HepG2 (cell line): ENCODE results near the gene RASGRP2. TPM values are rescaled to one million over a fixed set of nuclear protein-coding genes. Genes with fewer than 3 reads are reported as not detected.

ENCODE experiments used
- BORCS8-MEF2B ChIP-seq: sonication (generic); formaldehyde crosslinking; IDR thresholded peaks from 2 replicates; pipeline ENCODE4 v1.8.0; 2022; ENCODE audit warnings: mild to moderate bottlenecking, missing genetic modification reagents
- CCDC6 ChIP-seq: sonication (generic); formaldehyde crosslinking; IDR thresholded peaks from 2 replicates; pipeline ENCODE4 v1.8.1; 2022; ENCODE audit warnings: mild to moderate bottlenecking, missing genetic modification reagents, moderate library complexity
- FOXK2 ChIP-seq: fragments of 450-650 bp; IDR thresholded peaks from 2 replicates; pipeline ENCODE4 v1.6.1; 2016
- GABPB1 ChIP-seq: IDR thresholded peaks from 2 replicates; pipeline ENCODE4 v1.6.1; 2016; ENCODE audit warnings: mild to moderate bottlenecking, missing genetic modification reagents, moderate library complexity, missing compliant biosample characterization
- HDAC1 ChIP-seq: sonication (generic); formaldehyde crosslinking; IDR thresholded peaks from 2 replicates; pipeline ENCODE4 v1.5.1; 2020; ENCODE audit warnings: mild to moderate bottlenecking, missing genetic modification reagents
- MED1 ChIP-seq: sonication (generic); formaldehyde crosslinking; IDR thresholded peaks from 2 replicates; pipeline ENCODE4 v1.4.0; 2020; ENCODE audit warnings: missing genetic modification reagents
- POLR2A ChIP-seq, 2 experiments: IDR thresholded peaks; 2 replicates each; pipeline ENCODE4 v1.6.1; 2011; ENCODE audit warnings: low read depth in 2 of 2, low read length in 2 of 2, mild to moderate bottlenecking in 1 of 2, moderate library complexity in 1 of 2; ENCODE audit not compliant: insufficient read depth in 1 of 2
- TEAD2 ChIP-seq: sonication (generic); formaldehyde crosslinking; IDR thresholded peaks from 2 replicates; pipeline ENCODE4 v1.9.0; 2021; ENCODE audit warnings: missing genetic modification reagents
- TGIF2 ChIP-seq: IDR thresholded peaks from 2 replicates; pipeline ENCODE4 v1.6.1; 2016; ENCODE audit warnings: control low read depth, missing compliant biosample characterization
- XBP1 ChIP-seq: sonication (generic); formaldehyde crosslinking; IDR thresholded peaks from 2 replicates; pipeline ENCODE4 v1.5.0; 2020; ENCODE audit warnings: missing genetic modification reagents
- ZNF33B ChIP-seq: sonication (generic); formaldehyde crosslinking; IDR thresholded peaks from 2 replicates; pipeline ENCODE4 v1.5.1; 2020; ENCODE audit warnings: mild to moderate bottlenecking, missing genetic modification reagents
- ZNF619 ChIP-seq: sonication (generic); formaldehyde crosslinking; IDR thresholded peaks from 2 replicates; pipeline ENCODE4 v1.4.0; 2020; ENCODE audit warnings: mild to moderate bottlenecking, missing genetic modification reagents
- ZNF670 ChIP-seq: sonication (generic); formaldehyde crosslinking; IDR thresholded peaks from 2 replicates; pipeline ENCODE4 v1.8.0; 2022; ENCODE audit warnings: mild to moderate bottlenecking, missing genetic modification reagents, borderline replicate concordance
- polyA plus RNA-seq, 8 experiments: library from polyadenylated mRNA; depleted of rRNA in 3 of 8; stranded (reverse) in 7 of 8; unstranded in 1 of 8; fragments of >200 nt; fragmentation: Illumina TruSeq in 4 of 8; extraction: Trizol in 4 of 8; gene quantifications; 2 replicates each; pipeline versions ENCODE4 v1.2.1 to v1.2.3, GENCODE V29; 2011 to 2016; ENCODE audit warnings: low read depth in 4 of 8, missing spikeins in 1 of 8, mixed read lengths in 1 of 8; ENCODE audit not compliant: insufficient read depth in 1 of 8
- total RNA-seq, 5 experiments: library from RNA; depleted of rRNA; stranded (reverse); fragments of >200 nt; fragmentation: Illumina TruSeq; extraction: Trizol; gene quantifications; 2 replicates each; pipeline ENCODE4 v1.2.3, GENCODE V29; 2016; ENCODE audit warnings: low read depth in 1 of 5
- TF ChIP-seq, protein P1 (sequence below): sonication (generic); formaldehyde crosslinking; IDR thresholded peaks from 2 replicates; pipeline ENCODE4 v1.5.0; 2020; ENCODE audit warnings: missing genetic modification reagents
- TF ChIP-seq, protein P2 (sequence below): sonication (generic); formaldehyde crosslinking; IDR thresholded peaks from 2 replicates; pipeline ENCODE4 v1.4.0; 2020; ENCODE audit warnings: missing genetic modification reagents
- TF ChIP-seq, protein P3 (sequence below): IDR thresholded peaks from 2 replicates; pipeline ENCODE4 v1.6.1; 2016; ENCODE audit warnings: missing genetic modification reagents, missing compliant biosample characterization
- TF ChIP-seq, protein P4 (sequence below): sonication (generic); formaldehyde crosslinking; IDR thresholded peaks from 2 replicates; pipeline ENCODE4 v1.9.0; 2021; ENCODE audit warnings: missing genetic modification reagents, borderline replicate concordance
- TF ChIP-seq, protein P5 (sequence below): sonication (generic); formaldehyde crosslinking; IDR thresholded peaks from 2 replicates; pipeline ENCODE4 v1.9.0; 2021; ENCODE audit warnings: missing genetic modification reagents, mild to moderate bottlenecking, borderline replicate concordance
- TF ChIP-seq, protein P6 (sequence below): sonication (generic); formaldehyde crosslinking; IDR thresholded peaks from 2 replicates; pipeline ENCODE4 v1.9.0; 2021; ENCODE audit warnings: missing genetic modification reagents, borderline replicate concordance

Gene RASGRP2
- total and polyA plus RNA-seq, 2 of the 13 experiments (the other 11 are each of a cell fraction or from before 2014, with no cell fraction given) = 0.61 TPM; not detected in 1

DNA sequence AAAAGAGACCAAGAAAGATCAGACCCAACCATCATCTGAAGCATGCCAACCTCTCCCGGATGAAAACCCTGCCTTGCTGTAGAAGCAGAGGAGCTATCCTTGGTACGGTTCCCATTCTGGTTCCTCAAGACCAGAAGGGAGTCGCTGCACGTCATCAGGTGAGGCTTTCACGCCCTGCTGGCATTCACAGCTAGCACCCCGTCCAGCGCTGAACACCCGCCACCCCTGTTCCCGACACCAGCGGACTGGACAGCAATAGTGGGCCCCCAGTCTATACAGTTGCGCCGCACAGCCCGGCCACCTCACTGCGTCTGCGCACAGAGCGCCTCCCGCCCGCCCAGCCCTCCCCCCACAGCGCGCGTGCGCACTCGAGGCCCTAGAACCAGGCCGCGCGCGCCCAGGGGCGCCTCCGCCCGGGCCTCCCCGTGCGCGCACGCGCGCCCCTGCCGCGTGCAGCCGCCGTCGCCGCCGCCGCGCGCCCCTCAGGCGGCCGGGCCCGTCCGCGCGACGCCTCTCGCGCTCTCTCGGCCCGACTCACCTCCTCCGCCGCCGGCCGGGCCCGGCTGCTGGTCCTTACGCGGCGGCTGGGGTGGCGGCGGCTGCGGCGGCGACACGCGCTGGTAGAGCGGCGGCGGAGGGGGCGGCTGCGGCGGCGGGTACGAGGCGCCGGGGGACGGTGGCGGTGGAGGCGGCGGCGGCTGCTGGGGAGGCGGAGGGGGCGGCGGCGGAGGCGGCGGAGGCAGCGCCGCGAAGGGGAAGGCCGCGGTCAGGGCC is 33.7 kb upstream of the RASGRP2 start (continued):
- TF ChIP-seq, protein P1, sequence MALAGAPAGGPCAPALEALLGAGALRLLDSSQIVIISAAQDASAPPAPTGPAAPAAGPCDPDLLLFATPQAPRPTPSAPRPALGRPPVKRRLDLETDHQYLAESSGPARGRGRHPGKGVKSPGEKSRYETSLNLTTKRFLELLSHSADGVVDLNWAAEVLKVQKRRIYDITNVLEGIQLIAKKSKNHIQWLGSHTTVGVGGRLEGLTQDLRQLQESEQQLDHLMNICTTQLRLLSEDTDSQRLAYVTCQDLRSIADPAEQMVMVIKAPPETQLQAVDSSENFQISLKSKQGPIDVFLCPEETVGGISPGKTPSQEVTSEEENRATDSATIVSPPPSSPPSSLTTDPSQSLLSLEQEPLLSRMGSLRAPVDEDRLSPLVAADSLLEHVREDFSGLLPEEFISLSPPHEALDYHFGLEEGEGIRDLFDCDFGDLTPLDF (CRISPR knock-in tag) = no peak
- TF ChIP-seq, protein P2, sequence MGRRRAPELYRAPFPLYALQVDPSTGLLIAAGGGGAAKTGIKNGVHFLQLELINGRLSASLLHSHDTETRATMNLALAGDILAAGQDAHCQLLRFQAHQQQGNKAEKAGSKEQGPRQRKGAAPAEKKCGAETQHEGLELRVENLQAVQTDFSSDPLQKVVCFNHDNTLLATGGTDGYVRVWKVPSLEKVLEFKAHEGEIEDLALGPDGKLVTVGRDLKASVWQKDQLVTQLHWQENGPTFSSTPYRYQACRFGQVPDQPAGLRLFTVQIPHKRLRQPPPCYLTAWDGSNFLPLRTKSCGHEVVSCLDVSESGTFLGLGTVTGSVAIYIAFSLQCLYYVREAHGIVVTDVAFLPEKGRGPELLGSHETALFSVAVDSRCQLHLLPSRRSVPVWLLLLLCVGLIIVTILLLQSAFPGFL = no peak
- TF ChIP-seq, protein P3, sequence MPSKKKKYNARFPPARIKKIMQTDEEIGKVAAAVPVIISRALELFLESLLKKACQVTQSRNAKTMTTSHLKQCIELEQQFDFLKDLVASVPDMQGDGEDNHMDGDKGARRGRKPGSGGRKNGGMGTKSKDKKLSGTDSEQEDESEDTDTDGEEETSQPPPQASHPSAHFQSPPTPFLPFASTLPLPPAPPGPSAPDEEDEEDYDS (CRISPR knock-in tag) = no peak
- TF ChIP-seq FOXK2 (no peak), ZNF619 (CRISPR knock-in tag) (no peak), BORCS8-MEF2B (CRISPR knock-in tag) (no peak), GABPB1 (CRISPR knock-in tag) (0 out of 2 replicates have a peak, but pooled peaks have one; percentile 20), TGIF2 (0 out of 2 replicates have a peak, but pooled peaks have one; percentile 44), POLR2A (IDR thresholded peaks at IDR 0.05; ENCODE audit: insufficient read depth in 1 of 2, low read depth in 2 of 2, low read length in 2 of 2) (peak; percentile 30 to 41), TEAD2 (no peak), XBP1 (no peak), ZNF670 (CRISPR knock-in tag) (no peak), CCDC6 (no peak), HDAC1 (CRISPR knock-in tag) (peak; percentile 32; the same call in 1 of the 2 replicates), ZNF33B (CRISPR knock-in tag) (no peak), MED1 (no peak)
- TF ChIP-seq, protein P4, sequence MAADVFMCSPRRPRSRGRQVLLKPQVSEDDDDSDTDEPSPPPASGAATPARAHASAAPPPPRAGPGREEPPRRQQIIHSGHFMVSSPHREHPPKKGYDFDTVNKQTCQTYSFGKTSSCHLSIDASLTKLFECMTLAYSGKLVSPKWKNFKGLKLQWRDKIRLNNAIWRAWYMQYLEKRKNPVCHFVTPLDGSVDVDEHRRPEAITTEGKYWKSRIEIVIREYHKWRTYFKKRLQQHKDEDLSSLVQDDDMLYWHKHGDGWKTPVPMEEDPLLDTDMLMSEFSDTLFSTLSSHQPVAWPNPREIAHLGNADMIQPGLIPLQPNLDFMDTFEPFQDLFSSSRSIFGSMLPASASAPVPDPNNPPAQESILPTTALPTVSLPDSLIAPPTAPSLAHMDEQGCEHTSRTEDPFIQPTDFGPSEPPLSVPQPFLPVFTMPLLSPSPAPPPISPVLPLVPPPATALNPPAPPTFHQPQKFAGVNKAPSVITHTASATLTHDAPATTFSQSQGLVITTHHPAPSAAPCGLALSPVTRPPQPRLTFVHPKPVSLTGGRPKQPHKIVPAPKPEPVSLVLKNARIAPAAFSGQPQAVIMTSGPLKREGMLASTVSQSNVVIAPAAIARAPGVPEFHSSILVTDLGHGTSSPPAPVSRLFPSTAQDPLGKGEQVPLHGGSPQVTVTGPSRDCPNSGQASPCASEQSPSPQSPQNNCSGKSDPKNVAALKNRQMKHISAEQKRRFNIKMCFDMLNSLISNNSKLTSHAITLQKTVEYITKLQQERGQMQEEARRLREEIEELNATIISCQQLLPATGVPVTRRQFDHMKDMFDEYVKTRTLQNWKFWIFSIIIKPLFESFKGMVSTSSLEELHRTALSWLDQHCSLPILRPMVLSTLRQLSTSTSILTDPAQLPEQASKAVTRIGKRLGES (CRISPR knock-in tag) = no peak
- TF ChIP-seq, protein P5, sequence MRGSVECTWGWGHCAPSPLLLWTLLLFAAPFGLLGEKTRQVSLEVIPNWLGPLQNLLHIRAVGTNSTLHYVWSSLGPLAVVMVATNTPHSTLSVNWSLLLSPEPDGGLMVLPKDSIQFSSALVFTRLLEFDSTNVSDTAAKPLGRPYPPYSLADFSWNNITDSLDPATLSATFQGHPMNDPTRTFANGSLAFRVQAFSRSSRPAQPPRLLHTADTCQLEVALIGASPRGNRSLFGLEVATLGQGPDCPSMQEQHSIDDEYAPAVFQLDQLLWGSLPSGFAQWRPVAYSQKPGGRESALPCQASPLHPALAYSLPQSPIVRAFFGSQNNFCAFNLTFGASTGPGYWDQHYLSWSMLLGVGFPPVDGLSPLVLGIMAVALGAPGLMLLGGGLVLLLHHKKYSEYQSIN = no peak
- TF ChIP-seq, protein P6, sequence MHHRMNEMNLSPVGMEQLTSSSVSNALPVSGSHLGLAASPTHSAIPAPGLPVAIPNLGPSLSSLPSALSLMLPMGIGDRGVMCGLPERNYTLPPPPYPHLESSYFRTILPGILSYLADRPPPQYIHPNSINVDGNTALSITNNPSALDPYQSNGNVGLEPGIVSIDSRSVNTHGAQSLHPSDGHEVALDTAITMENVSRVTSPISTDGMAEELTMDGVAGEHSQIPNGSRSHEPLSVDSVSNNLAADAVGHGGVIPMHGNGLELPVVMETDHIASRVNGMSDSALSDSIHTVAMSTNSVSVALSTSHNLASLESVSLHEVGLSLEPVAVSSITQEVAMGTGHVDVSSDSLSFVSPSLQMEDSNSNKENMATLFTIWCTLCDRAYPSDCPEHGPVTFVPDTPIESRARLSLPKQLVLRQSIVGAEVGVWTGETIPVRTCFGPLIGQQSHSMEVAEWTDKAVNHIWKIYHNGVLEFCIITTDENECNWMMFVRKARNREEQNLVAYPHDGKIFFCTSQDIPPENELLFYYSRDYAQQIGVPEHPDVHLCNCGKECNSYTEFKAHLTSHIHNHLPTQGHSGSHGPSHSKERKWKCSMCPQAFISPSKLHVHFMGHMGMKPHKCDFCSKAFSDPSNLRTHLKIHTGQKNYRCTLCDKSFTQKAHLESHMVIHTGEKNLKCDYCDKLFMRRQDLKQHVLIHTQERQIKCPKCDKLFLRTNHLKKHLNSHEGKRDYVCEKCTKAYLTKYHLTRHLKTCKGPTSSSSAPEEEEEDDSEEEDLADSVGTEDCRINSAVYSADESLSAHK (CRISPR knock-in tag) = no peak
